SH-SY5Y (cell line): ENCODE data around the gene XRCC5.

ENCODE experiments used
- GATA2 ChIP-seq: IDR thresholded peaks from 2 replicates; pipeline ENCODE4 v1.6.1; 2011; ENCODE audit warnings: mild to moderate bottlenecking, low read depth, low read length
- GATA3 ChIP-seq: IDR thresholded peaks from 2 replicates; pipeline ENCODE4 v1.6.1; 2011; ENCODE audit warnings: low read depth, mild to moderate bottlenecking, low read length, moderate library complexity

- TF ChIP-seq GATA2 (no peak), GATA3 (no peak)
Observed at GRCh38 chr2:216148983-216149382, 39.8 kb downstream of the XRCC5 start.
